Amniotic epithelial cell (primary cell): ENCODE measurements around the gene CHRD.

Experiments used
- DNase-seq: peaks from one replicate; pipeline ENCODE4 v3.0.0-alpha.2; 2010; ENCODE audit warnings: low read depth

Gene CHRD

DNA sequence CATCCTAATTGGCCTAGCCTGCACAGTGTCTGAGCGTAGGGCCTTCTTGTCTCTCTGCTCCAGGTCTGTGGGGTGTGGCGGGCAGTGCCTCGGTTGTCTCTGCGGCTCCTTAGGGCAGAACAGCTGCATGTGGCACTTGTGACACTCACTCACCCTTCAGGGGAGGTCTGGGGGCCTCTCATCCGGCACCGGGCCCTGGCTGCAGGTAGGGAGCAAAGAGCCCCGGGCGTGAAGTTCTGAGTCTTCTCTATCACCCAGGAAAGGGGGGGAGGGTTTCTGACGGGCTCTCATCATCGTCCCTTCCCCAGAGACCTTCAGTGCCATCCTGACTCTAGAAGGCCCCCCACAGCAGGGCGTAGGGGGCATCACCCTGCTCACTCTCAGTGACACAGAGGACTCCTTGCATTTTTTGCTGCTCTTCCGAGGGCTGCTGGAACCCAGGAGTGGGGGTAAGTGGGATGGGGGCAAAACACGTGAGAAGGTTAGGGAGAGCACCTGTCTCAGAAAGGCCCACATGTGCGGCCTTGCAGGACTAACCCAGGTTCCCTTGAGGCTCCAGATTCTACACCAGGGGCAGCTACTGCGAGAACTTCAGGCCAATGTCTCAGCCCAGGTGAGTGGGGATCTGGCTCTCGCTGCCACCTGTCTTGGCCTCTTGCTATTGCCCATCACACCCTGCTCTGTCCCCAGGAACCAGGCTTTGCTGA lies 2.6 kb downstream of the CHRD start:
- DNase-seq, result no peak

DNA sequence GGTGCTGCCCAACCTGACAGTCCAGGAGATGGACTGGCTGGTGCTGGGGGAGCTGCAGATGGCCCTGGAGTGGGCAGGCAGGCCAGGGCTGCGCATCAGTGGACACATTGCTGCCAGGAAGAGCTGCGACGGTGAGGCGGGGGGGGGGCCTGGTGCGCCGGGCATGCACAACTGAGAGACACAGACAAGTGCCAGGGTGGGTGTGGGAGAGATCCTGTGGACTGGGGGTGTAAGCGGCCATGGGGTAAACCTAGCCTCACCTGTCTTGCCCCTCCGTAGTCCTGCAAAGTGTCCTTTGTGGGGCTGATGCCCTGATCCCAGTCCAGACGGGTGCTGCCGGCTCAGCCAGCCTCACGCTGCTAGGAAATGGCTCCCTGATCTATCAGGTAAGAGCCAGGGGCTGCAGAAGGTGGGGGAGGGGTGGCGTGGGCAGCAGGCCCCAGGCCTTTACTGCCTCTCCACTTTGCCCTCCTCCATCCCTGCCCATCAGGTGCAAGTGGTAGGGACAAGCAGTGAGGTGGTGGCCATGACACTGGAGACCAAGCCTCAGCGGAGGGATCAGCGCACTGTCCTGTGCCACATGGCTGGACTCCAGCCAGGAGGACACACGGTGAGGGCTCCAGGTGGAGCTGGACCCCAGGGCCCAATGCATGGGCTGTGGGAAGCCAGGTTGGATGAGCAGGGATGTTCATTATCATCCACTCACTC lies 3.3 kb downstream of the CHRD start:
- DNase-seq, result no peak

DNA sequence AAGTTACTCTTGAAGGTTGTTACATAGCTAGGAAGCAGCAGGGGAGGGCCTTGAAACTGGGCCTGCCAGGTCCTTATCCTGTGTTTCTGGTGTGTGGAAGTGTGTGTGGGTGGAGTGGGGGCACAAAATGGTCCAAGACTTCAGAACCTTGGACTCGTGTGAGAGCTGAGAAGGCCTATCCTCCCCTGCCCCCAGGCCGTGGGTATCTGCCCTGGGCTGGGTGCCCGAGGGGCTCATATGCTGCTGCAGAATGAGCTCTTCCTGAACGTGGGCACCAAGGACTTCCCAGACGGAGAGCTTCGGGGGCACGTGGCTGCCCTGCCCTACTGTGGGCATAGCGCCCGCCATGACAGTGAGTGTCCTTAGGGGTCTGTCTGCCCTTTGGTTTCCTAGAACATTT lies 4.5 kb downstream of the CHRD start:
- no peak for DNase-seq

DNA sequence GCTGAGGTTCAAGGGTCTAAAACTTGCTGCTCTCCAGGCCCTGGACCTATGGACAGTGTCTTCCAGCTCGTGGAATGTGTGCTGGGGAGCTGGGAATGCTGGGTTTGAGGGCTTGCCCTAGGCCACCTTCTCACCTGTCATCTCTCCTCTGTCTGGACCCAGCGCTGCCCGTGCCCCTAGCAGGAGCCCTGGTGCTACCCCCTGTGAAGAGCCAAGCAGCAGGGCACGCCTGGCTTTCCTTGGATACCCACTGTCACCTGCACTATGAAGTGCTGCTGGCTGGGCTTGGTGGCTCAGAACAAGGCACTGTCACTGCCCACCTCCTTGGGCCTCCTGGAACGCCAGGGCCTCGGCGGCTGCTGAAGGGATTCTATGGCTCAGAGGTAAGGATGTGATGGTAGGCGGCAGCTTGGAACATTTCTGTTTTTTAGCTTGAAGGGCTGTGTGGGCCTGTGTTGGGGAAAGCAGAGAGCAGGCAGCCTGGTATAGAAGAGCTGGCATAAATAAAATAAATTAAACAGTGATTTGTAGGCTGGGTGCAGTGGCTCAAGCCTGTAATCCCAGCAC lies 5.1 kb downstream of the CHRD start:
- DNase-seq, result no peak

DNA sequence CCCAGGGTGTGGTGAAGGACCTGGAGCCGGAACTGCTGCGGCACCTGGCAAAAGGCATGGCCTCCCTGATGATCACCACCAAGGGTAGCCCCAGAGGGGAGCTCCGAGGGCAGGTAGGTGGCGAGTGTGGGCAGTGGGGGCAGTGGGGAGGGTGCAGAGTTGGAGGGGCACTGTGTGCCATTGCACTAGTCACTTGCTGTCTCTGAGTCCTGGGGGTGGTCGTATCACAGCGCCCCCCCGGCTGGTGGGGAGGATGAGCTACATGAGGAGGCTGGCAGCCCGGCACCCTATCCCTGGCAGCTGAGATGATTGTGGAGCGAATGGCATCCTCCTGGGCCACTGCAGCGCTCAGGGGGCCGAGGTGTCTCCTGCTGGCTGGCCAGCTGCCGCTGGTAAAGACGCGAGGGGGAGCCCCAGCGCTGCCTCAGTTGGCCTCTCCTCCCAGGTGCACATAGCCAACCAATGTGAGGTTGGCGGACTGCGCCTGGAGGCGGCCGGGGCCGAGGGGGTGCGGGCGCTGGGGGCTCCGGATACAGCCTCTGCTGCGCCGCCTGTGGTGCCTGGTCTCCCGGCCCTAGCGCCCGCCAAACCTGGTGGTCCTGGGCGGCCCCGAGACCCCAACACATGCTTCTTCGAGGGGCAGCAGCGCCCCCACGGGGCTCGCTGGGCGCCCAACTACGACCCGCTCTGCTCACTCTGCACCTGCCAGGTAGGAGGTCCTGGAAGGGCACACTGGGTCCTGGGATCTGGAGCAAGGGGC lies 6.4 kb downstream of the CHRD start:
- no peak for DNase-seq

DNA sequence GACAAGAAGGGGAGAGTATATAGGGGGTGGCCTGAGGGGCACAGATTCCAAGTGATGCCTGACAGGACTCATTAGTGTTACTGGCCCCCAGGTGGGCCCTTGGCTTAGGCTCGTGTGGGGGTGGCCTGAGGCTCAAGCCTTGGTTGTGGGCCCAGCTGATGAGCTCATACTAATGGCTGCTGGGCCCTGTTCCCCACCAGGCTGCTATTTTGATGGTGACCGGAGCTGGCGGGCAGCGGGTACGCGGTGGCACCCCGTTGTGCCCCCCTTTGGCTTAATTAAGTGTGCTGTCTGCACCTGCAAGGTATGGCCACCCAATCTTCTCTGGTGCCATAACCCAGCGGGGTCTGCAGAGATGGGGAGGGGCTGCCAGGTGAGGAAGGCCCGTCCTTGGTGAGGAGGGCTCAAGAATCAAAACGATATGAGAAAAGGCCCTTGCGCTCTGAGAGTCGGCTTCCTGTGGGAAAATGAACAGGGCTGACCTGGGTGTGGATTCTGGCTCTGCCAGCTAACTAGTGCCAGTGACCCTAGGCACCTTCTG lies 7.4 kb downstream of the CHRD start:
- no peak for DNase-seq

DNA sequence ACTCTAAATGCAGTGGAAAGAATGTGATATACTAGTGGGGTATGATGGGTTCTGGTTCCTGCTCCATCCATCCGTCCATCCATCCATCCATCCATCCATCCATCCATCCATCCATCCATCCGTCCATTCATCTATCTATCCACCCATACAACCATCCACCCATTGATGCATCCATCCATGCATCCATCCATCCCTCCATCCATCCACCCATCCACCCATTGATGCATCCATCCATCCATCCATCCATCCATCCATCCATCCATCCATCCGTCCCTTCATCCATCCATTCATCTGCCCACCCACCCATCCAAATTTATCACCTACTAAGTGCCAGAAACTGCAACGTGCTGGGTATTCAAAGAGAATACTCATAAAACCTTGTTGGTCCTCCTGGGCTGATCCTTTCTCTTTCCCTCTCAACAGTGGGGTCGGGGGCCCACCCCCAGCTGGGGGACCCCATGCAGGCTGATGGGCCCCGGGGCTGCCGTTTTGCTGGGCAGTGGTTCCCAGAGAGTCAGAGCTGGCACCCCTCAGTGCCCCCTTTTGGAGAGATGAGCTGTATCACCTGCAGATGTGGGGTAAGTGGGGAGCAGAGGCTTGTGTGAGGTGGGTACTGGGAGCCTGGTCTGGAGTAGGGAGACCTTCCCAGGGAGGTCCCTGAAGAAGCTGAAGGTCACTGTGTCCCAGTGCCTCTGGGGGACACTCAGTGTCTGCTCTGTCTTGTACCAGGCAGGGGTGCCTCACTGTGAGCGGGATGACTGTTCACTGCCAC lies 8.5 kb downstream of the CHRD start:
- no peak for DNase-seq

DNA sequence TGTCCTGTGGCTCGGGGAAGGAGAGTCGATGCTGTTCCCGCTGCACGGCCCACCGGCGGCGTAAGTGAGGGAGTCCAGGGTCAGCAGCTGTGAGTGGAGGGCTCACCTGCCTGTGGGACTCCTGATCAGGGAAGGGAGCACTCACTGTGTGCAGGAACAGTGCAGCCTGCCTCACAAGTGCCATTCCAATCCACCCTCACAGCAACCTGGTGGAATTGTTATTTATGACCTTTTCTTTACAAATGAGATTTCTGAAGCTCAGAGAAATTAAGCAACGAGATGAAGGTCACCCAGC lies 9.0 kb downstream of the CHRD start:
- no peak for DNase-seq

DNA sequence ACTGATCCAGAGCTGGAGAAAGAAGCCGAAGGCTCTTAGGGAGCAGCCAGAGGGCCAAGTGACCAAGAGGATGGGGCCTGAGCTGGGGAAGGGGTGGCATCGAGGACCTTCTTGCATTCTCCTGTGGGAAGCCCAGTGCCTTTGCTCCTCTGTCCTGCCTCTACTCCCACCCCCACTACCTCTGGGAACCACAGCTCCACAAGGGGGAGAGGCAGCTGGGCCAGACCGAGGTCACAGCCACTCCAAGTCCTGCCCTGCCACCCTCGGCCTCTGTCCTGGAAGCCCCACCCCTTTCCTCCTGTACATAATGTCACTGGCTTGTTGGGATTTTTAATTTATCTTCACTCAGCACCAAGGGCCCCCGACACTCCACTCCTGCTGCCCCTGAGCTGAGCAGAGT lies 9.5 kb downstream of the CHRD start:
- no peak for DNase-seq

DNA sequence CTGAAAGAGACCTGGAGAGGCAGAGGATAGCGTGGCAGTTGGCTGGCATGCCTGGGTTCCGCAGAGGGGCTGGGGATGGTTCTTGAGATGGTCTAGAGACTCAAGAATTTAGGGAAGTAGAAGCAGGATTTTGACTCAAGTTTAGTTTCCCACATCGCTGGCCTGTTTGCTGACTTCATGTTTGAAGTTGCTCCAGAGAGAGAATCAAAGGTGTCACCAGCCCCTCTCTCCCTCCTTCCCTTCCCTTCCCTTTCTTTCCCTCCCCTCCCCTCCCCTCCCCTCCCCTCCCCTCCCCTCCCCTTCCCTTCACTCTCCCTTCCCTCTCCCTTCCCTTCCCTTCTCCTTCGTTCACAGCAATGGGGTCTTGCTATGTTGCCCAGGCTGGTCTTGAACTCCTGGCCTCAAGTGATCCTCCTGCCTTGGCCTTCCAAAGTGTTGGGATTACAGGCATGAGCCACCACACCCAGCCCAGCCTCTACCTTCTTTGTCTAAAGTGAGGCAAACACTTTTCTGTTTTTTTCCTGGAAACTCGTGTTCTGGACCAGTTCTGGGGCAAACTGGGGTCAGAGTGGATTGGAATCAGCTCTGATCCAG lies 10.2 kb downstream of the CHRD start:
- DNase-seq, result no peak

DNA sequence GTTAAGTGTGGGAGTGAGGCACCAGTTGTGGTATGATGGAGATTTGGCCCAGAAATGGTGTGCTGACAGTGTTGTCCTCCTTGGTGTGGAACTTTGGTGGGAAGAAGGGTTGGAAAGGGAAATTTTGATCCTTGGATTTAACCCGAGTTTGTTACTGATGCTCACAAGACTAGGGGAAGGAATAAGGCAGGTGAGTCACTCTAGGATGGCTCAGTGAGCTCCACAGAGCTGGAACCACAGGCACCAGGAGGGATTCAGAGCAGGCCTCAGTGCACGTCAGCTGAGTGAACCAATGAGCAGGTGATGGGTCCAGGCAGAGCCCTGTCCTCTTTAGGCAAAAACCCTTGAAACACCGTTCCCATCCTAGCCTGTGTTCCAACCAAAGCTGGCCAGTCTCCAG lies 11.4 kb downstream of the CHRD start:
- no peak for DNase-seq

DNA sequence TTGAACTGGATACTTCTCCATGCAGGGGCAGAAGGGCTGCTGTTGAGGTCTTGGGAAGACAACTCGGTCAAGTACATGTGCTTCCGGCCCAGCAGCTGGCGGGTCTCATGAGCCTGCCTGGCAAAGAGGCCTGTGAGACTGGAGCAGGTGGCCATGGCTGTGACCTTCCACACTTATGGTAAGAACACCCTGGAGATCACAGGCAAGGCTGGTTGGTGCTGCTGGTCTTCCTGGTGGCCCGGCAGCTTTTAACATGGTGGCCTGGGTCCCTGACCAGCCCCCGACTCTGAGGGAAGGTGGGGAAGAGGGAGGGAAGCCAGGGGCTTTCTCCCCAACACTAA lies 15.4 kb downstream of the CHRD start:
- no peak for DNase-seq

DNA sequence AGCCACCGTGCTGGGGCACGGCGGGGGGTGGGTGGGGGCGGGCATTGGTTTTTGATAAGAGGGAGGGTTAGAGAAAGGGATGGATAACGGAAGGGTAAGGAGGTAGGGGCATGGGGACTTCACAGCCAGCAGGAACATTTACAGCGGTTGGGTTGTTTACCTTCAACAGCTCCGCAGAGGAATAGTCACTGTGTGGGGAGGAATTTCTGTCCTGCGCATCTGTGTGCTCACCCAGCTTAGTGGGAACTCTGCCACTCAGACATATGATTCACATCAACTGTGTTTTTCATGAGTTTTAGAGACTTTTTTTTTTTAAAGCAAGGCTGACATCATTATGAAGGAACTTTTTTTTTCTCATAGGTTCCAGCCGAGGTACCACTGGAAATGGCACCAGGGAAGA lies 19.6 kb downstream of the CHRD start:
- DNase-seq, result peak; percentile 94

DNA sequence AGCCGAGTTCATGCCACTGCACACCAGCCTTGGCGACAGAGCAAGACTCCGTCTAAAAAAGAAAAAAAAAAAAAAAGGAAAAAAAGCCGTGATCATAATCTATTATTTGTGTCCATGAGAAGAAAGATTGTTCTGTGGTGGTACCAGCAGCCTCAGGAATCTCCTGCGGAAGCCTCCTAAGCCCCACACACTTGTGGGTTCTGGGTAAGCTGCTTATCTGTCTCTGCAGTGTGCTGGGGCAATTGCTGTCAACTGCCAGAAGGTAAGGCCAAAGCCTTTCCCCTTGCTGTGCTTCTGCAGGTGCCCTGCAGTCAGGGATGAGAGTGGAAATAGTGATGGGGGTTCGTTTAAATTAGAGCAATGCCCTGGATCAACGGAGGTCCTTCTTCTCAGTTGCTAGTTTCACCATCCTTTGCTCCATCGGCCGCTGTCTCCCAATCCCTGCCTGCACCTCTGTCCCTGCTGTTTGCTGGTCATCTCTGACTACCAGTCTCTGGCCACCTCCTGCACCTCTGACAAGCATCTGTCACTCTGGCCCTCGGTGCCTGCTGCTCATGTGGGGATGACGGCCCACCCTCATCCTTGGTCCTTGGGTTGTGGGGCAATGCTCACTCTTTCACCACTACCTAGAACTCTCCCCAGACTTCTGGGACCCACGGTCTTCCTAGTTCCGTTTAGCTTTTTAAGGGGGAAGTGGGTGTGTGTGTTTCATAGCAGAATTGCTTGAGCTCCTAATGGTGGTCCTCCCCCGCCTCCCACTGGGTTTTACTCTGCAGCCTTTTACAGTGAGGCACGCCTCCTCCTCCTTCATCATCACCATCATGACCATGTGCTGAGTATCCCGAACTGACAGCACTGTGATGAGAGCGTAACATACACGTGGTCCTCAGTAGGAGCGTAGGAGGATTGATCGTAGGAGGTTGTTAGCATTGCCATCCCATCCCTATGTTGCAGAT lies 25.5 kb downstream of the CHRD start:
- DNase-seq, result peak; percentile 55

DNA sequence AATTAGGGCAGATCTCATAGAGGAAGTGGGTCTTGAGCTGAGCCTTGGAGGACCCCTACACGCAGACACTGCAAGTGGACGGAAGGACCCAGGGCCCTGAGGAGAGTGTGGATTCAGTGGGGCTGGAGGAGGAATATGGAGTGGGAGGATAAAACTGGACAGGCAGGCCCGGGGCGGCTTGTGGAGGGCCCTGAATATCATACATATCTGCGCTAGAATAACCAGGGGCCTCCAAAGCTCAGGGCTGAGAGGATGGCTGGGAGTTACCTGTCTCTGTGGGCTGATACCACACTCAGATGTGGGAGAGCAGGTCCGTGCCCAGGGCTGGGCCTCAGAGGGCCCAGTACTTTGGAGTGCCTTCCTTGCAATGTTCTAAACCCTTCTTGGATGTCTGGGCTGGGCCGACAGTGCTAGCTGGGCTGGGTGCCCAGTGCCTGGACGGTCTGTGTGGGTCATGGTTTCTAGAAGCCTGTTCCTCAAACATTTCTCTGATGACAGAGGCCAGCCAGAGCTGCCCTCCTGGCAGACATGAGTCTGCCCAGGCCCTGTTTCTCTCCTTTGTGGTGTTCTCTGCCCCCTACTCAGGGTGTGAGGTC lies 29.6 kb downstream of the CHRD start:
- DNase-seq, result no peak

DNA sequence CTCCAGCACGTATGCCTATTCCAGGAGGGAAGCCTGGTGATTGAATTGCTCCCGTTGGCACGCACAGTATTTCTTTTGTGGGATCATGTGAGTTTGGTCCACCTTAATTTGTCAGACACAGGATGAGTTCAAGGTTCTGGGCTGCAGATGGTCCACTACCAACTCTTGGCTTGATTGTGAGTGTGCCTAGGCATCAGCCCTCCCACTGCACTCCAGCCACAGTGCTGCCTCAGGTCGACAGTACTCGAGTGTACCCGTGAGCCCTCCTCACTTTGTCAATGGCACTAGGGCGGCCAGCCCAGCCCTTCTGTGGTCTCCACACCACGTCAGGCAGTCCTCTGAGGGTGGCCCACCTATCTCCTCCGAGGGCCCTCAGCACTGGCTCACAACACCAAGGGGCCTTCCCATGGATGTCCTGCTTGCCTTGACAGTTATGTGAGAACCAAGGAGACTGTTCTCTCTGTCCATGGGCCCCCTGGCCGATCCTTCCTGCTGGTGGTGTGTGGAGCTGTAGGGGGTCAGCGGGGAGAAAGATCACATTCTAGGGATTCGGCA lies 30.2 kb downstream of the CHRD start:
- no peak for DNase-seq

DNA sequence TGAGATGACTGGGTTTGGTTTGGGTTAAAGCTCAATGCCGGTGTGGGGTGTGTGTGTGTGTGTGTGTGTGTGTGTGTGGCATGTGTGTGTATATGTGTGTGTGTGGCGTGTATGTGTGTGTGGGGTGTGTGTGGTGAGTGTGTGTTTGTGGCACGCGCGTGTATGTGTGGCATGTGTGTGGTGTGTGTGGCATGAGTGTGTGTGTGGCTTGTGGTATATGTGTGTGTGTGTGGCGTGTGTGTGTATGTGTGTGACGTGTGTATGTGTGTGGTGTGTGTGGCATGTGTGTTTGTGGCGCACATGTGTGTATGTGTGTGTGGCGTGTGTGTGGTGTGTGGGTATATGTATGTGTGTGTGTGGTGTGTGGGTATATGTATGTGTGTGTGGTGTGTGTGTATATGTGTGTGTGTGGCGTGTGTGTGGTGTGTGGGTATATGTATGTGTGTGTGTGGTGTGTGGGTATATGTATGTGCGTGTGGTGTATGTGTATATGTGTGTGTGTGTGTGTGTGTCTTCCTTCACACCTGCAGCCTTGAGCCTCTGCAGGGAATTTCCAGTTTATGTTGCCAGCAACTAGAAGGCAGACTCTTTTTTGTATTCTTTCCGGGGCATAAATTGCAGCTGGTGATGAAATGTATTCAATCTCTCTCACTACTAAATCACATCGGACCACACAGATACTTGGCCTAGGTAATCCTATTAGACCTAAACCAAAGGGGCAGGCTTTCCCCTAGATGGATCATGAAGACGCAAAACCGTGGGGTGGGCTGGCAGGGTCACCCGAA lies 34.8 kb downstream of the CHRD start:
- DNase-seq, result peak; percentile 9

DNA sequence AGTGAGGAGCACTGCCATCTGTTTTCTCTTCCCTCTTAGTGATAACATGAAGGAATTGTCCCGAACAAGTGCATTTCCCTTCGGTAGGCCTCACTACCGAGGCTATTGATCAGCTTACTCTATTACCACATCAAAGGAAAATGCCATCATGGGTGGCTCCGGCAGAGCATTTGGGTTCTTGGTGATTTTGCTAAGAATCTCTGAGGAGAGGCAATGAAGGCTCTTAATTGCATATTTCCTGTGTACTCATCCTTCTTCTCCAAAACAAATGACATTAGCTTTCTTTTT lies 35.3 kb downstream of the CHRD start:
- no peak for DNase-seq

DNA sequence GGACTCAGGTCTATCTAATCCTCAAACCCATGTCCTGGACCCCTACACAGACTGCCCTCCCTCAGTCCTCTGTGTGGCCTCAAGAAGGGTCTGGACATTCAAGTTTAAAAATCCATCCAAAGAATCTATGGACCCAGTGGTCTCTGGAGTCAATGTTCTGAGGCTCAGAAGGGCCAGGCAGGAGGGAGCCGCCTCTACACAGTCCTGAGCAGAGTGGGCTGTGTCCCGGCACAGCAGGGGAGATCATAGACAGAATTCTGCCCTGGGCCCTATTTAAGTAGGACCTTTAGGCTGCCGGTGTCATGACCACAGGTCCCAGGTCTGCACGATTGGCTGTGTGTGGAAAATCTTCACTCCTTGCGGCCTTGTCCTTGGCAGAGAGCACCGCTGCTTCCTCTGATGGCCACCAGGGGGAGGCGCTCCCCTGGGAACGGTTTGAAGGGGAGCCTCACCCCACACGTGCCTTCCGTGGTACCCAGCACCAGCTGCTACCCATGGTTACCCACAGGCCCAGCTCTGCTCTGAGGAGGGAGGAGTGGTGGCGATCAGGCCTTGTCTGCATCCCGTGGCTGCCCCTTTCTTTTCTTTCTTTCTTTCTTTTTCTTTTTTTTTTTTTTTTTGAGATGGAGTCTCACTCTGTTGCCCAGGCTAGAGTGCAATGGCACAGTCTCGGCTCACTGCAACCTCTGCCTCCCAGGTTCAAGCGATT lies 37.9 kb downstream of the CHRD start:
- DNase-seq, result peak; percentile 51
